GM21367 (cell line): ENCODE measurements around the gene MPDU1.
"Not testable (repeated sequence)": the region's sequence is repeated elsewhere in the genome, so short reads cannot be mapped to it uniquely, and the experiment has no call there.

Experiments used
- ATAC-seq: cut with Tn5 transposase; IDR thresholded peaks from one replicate; pipeline ENCODE4 v1.9.1; 2021; ENCODE audit not compliant: unreplicated experiment

Gene MPDU1

GRCh38 chr17:7614425-7615264, 31.0 kb downstream of the MPDU1 start, which contains the start of gene FXR2:
TSS of gene FXR2 (minus strand) at chr17:7614897. CDS start at chr17:7614532, 365 bp downstream.
- ATAC-seq, result peak; percentile 64

GRCh38 chr17:7615265-7615747, 31.7 kb downstream of the MPDU1 start:
- ATAC-seq, result no peak

- no peak for ATAC-seq
Observed at GRCh38 chr17:7618608-7619007, 35.0 kb downstream of the MPDU1 start.

GRCh38 chr17:7620835-7621234, 37.2 kb downstream of the MPDU1 start:
- no peak for ATAC-seq

GRCh38 chr17:7623661-7624060, 40.0 kb downstream of the MPDU1 start:
- no peak for ATAC-seq

GRCh38 chr17:7625749-7626148, 42.1 kb downstream of the MPDU1 start:
- ATAC-seq, result not testable (repeated sequence)

- ATAC-seq, result no peak
Observed at GRCh38 chr17:7626307-7626706, 42.7 kb downstream of the MPDU1 start.

DNA sequence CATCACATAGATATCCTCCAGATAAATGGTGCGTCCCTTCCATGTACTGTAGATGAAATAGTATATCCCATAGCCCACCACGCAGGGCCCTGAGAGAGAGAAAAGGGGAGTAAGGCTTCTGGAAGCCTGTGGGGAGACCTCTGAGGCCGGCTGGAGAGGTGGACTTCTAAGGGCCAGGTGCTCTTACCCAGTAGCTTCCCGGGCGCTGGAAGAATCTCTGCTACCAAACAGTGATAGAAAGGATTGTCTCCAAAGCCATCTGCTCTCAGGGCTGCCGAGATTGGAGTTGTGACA, 43.3 kb downstream of the MPDU1 start:
- ATAC-seq, result no peak

DNA sequence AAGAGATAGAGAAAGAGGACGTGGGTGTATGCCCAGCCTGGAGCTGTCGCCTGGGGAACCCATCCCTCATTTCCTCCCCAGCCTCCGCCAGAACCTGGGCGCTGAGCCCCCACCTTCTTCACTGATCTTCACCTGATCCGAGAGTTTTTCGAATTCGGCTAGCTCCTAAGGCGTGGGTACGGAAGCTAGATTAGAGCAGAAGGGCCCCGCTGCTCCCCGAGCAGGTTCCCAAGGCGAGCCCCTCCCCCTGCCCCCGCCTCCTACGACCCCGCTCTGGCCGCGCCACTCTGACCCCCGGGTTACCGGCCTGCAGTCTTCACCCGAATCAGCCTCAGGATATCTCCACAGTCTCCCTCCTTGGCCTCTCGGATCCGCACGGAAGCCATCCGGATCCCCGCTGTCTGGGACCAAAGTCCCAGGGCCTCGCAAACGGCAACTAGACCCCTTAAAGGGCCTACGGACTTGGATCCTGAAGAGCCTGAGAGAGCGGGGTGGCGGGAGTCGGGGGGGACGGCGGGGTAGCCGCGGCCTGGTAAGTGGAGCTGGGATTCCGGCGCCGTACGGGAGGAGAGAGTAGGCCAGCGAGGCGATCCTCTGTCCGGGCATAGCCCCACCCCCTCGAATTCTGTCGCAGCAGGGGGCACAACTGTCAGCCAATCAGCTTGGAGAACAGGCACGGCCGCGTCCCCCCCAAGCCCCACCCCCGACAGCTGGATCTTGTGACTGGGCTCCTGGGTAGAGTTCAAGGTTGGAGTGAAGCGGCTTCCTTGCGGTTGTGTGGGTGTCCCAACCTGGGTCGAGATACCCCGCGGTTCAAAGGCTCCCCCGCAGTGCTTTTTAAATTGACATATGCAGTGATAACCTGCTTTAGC, 43.8 kb downstream of the MPDU1 start, which contains the start of gene SAT2:
TSS of gene SAT2 (minus strand) at position 572 of the 872 bp plus-strand sequence. CDS start at position 386, 186 bp downstream.
- ATAC-seq, result peak; percentile 75

DNA sequence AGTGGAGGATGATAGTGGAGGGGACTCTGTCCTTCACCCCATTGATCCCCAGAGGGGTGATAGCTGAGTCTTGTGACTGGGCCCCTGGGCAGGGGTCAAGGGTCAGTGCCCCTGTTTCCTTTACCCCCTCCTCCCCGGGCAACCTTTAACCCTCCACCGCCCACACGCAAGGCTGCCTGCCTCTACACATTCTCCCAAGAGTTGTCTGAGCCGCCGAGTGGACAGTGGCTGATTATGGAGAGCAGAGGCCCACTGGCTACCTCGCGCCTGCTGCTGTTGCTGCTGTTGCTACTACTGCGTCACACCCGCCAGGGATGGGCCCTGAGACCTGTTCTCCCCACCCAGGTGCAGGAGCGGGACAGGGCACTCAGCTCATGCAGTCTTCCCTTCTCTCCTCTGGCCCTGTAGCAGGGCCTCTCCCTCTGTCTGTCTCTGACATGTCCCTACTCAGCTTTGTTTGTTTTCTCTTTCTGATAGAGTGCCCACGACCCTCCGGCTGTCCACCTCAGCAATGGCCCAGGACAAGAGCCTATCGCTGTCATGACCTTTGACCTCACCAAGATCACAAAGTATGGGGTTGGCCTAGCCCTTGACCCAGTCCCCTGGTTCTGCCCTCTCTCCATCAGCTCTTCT, 46.4 kb downstream of the MPDU1 start, which contains the start of gene SHBG:
TSS of gene SHBG (plus strand) at position 197 of the 633 bp plus-strand sequence. CDS start at position 235, 38 bp downstream.
- no peak for ATAC-seq

- ATAC-seq, result no peak
Observed at GRCh38 chr17:7631398-7632380, 48.0 kb downstream of the MPDU1 start.

DNA sequence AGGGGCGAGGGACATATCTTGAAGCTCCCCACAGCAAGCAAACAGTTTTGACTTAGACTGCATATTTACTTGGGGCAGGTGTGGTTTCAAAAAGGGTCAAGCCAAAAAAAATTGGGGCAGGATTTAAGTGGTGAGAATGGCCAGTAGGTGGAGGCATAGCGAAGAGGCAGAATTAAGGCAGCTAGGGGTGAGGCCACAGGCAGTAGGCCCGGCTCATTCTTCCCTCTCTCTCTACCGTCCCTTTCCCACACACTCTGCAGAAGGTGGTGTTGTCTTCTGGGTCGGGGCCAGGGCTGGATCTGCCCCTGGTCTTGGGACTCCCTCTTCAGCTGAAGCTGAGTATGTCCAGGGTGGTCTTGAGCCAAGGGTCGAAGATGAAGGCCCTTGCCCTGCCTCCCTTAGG, 48.8 kb downstream of the MPDU1 start:
- no peak for ATAC-seq

- no peak for ATAC-seq
Observed at GRCh38 chr17:7633093-7633492, 49.4 kb downstream of the MPDU1 start.

GRCh38 chr17:7634384-7634783, 50.7 kb downstream of the MPDU1 start:
- no peak for ATAC-seq

GRCh38 chr17:7636163-7636562, 52.5 kb downstream of the MPDU1 start:
- ATAC-seq, result no peak
